Measurements from ENCODE around the gene CD247. TPM values are rescaled to one million over a fixed set of nuclear protein-coding genes. Genes with fewer than 3 reads are reported as not detected.

The CD247 gene
- total RNA-seq, 4 donors from 2014 or later, result 0.33 TPM; not detected in 3

DNA sequence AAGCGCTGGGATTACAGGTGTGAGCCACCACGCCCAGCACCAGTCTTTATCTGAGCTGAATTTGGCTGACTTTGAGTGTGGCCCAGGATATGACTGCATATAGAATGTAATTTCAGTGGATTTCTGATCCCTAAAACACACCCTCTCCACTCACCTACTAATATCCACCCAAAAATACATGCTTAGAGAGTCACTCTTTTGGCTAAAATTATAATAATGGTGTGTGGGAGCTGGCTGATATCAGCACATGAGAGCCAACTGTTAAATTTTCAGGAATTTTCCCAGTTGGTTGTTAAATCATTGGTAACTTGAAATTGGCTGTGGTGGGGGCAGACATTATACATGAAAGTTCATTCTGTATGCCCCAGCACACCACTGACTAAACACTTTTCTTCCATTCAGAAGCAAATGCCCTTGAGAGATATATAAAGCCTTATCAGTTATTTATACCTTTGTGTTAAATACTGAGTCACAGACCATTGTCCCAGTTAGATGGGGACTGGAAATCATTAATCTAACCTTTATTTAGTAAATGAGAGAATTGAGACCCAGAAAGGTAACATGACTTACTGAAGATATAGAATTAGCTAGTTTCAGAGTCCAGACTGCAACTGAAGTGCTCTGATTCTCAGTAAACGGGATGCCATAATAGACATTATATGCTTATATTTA is 9.9 kb upstream of the CD247 start:
- no peaks in the 10 kb centered on the region for H3K9me3 ChIP-seq
- no peak overlapping the region for H3K27ac ChIP-seq
- ATAC-seq (no peak), DNase-seq (no peak)
- no peaks in the 10 kb centered on the region for H3K4me1 ChIP-seq
- TF ChIP-seq, protein P1, sequence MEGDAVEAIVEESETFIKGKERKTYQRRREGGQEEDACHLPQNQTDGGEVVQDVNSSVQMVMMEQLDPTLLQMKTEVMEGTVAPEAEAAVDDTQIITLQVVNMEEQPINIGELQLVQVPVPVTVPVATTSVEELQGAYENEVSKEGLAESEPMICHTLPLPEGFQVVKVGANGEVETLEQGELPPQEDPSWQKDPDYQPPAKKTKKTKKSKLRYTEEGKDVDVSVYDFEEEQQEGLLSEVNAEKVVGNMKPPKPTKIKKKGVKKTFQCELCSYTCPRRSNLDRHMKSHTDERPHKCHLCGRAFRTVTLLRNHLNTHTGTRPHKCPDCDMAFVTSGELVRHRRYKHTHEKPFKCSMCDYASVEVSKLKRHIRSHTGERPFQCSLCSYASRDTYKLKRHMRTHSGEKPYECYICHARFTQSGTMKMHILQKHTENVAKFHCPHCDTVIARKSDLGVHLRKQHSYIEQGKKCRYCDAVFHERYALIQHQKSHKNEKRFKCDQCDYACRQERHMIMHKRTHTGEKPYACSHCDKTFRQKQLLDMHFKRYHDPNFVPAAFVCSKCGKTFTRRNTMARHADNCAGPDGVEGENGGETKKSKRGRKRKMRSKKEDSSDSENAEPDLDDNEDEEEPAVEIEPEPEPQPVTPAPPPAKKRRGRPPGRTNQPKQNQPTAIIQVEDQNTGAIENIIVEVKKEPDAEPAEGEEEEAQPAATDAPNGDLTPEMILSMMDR (IDR thresholded peaks at IDR 0.05 in 4 of 5, conservative IDR thresholded peaks at IDR 0.05 in 1 of 5), result no peak
- no peak for TF ChIP-seq POLR2A (IDR thresholded peaks at IDR 0.05)
- no peaks in the 10 kb centered on the region for H3K27me3 ChIP-seq
- no peaks in the 10 kb centered on the region for H3K36me3 ChIP-seq
- in situ Hi-C loops (cut with MboI; ENCODE audit: low sequenced_read_pairs in 4 of 4) (loop anchor here in 3 of 4 donors (25.0 kb wide), 2 partner anchors 266 to 466 kb away; no protein-coding TSS in a partner anchor), intact Hi-C loops (cut with DNase I; ENCODE audit: low total_unique reads) (no loop called here)
- H3K4me3 ChIP-seq, result no peak overlapping the region

DNA sequence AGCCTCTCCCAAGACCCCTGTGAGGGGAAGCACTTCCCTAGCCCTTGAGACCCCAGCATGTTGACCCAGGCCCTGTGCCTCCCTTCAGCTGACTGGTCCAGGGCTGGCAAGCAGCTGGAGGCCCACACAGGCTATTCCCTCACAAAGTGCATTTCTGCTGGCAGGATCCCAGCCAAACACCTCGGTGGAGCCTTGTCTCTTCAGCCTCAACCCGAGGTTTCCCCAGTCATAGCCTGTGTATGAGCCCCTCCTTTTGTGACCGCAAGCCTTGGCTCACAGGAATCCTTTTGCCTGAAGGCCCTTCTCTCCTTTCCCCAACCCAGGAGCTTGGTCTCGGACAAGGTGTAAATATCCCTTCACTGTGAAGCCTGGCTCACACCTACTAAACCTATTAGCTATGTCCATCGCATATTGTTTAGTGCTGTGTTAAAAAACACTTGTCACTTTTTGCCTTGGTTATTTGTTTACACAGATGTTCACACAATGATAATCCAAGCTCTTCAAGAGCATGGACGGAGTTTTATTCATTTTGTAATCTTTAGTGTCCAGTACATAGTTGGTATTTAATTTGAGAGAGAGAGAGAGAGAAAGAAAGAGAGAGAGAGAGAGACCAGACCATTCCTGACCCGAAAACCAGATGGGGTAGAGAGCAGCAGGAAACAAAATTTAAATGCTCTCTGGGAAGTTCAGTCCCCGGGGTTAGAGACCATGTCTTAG is 8.5 kb upstream of the CD247 start:
- intact Hi-C loops (cut with DNase I; ENCODE audit: low total_unique reads) (no loop called here), in situ Hi-C loops (cut with MboI; ENCODE audit: low sequenced_read_pairs in 4 of 4) (loop anchor here in 3 of 4 donors (25.0 kb wide), 2 partner anchors 265 to 465 kb away; no protein-coding TSS in a partner anchor)
- Histone ChIP-seq H3K27ac (no peak overlapping the region), H3K36me3 (no peaks in the 10 kb centered on the region), H3K4me3 (no peak overlapping the region), H3K27me3 (no peaks in the 10 kb centered on the region), H3K9me3 (no peaks in the 10 kb centered on the region), H3K4me1 (no peaks in the 10 kb centered on the region)
- no peak for ATAC-seq
- DNase-seq, result no peak
- TF ChIP-seq, protein P1 (IDR thresholded peaks at IDR 0.05 in 4 of 5, conservative IDR thresholded peaks at IDR 0.05 in 1 of 5), result no peak
- no peak for TF ChIP-seq POLR2A (IDR thresholded peaks at IDR 0.05)

DNA sequence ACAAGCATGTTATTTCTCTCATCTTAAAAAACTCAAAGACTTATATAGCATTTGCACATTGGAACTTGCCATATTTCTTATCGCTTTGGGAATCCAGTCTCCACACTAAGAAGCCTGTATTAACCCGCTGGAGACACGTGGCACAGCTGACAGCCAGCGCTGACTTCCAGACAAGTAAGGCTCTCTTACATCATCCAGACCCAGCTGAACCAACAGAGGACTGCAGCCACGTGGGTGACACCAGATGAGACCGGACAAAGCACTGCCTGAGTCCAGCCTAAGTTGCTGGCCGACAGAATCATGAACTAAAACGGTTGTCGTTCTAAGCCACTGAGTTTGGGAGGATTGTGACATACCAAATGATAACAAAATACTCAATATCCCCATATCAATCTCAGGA is 6.3 kb upstream of the CD247 start:
- H3K36me3 ChIP-seq, result no peaks in the 10 kb centered on the region
- in situ Hi-C loops (cut with MboI; ENCODE audit: low sequenced_read_pairs in 4 of 4), result loop anchor here in 3 of 4 donors (25.0 kb wide), 2 partner anchors 262 to 462 kb away; no protein-coding TSS in a partner anchor
- H3K4me1 ChIP-seq, result no peaks in the 10 kb centered on the region
- H3K27me3 ChIP-seq, result no peaks in the 10 kb centered on the region
- H3K4me3 ChIP-seq, result no peak overlapping the region
- ATAC-seq (no peak), DNase-seq (no peak)
- no peak for TF ChIP-seq POLR2A (IDR thresholded peaks at IDR 0.05)
- TF ChIP-seq, protein P1 (IDR thresholded peaks at IDR 0.05 in 4 of 5, conservative IDR thresholded peaks at IDR 0.05 in 1 of 5), result no peak
- H3K9me3 ChIP-seq, result no peaks in the 10 kb centered on the region
- intact Hi-C loops (cut with DNase I; ENCODE audit: low total_unique reads), result no loop called here
- no peak overlapping the region for H3K27ac ChIP-seq

DNA sequence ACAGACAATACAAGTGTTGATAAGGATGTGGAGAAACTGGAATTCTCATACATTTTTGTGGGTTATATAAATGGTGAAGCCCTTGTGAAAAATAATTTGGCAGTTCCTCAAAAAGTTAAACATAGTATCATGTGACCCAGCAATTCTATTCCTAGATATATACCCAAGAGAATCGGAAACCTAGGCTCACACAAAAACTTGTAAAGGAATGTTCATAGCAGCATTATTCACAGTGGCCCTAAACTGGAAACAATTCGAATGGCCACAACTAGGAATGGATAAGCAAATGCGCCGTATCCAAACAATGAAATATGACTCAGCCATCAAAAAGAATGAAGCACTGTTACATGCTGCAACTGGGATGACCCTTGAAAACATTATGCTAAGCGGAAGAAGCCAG is 3.9 kb upstream of the CD247 start:
- in situ Hi-C loops (cut with MboI; ENCODE audit: low sequenced_read_pairs in 4 of 4) (no loop called here), intact Hi-C loops (cut with DNase I; ENCODE audit: low total_unique reads) (no loop called here)
- no peaks in the 10 kb centered on the region for H3K27me3 ChIP-seq
- H3K4me1 ChIP-seq, result no peaks in the 10 kb centered on the region
- no peaks in the 10 kb centered on the region for H3K9me3 ChIP-seq
- no peak for TF ChIP-seq POLR2A (IDR thresholded peaks at IDR 0.05)
- TF ChIP-seq, protein P1 (IDR thresholded peaks at IDR 0.05 in 4 of 5, conservative IDR thresholded peaks at IDR 0.05 in 1 of 5), result no peak
- no peak overlapping the region for H3K4me3 ChIP-seq
- DNase-seq (no peak), ATAC-seq (no peak)
- H3K27ac ChIP-seq, result no peak overlapping the region
- H3K36me3 ChIP-seq, result no peaks in the 10 kb centered on the region
